Measurements from ENCODE around the gene TSPYL4.

TSPYL4 gene

DNA sequence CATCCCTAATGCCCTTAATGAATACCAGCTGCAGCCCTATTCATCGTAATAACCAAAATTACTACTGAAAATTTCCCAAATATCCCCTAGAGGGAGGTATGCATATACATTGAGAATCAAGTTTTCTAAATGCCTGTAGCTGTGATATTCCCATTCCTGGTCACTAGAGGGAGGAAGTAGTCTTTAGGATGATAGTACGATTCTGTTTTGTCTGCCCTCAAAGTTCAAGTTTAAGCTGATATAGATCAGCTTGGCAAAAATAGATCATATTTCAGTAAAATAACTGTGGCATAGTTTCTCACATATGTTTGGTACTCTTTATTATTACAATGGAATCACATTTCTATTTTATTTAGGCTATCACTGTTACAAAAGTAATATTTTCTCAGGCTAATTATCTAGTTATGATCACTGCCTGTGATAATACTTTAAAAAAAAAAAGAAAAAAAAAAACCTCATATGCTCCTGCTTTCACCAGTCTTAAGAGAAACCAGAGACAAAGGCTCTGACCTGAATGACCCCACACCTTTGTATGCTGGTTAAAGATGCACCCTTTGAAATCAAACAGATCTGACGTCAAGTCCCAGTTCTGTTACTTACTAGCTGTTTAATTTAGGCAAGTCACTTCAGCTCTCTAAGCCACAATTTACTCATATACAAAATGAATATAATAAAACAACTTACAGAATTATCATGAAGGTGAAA, 14.9 kb upstream of the TSPYL4 start:
- peak; percentile 66 for DNase-seq

DNA sequence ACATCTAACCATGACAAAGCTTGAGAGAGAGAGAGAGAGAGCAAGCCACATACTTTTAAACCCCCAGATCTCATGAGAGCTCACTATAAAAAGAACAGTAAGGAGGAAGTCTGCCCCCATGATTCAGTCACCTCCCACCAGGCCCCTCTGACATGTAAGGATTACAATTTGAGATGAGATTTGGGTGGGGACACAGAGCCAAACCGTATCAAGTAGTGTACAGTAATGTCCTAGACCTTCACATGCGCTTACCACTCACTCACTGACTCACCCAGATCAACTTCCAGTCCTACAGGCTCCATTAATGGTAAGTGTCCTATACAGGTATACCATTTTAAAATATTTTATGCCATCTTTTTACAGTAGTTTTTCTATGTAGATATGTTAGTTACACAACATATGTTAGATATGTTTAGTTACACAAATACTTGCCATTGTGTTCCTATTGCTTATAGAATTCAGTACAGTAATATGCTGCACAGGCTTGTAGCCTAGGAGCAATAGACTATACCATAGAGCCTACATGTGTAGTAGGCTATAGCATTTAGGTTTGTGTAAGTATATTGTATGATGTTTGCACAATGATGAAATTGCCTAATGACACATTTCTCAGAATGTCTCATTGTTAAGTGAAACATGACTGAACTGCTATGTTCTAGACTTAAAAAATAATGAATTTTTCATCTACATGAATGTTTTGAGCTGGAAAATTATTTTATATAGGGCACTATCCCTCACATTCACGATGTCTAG, 14.1 kb upstream of the TSPYL4 start:
- DNase-seq, result no peak

- DNase-seq, result no peak
Measured at GRCh38 chr6:116266803-116267202, 12.9 kb upstream of the TSPYL4 start.

GRCh38 chr6:116265041-116265829, 11.4 kb upstream of the TSPYL4 start:
- no peak for DNase-seq

DNA sequence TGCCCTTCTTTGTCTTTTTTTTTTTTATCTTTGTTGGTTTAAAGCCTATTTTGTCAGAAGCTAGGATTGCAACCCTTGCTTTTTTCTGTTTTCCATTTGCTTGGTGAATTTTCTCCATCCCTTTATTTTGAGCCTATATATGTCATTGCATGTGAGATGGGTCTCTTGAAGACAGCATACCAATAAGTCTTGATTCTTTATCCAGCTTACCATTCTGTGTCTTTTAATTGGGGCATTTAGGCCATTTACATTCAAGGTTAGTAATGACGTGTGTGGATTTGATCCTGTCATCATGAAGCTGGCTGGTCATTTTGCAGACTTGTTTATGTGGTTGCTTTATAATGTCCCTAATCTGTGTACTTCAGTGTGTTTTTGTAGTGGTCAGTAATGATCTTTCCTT, 9.5 kb upstream of the TSPYL4 start:
- no peak for DNase-seq

- no peak for DNase-seq
Measured at GRCh38 chr6:116258520-116258919, 4.6 kb upstream of the TSPYL4 start.

DNA sequence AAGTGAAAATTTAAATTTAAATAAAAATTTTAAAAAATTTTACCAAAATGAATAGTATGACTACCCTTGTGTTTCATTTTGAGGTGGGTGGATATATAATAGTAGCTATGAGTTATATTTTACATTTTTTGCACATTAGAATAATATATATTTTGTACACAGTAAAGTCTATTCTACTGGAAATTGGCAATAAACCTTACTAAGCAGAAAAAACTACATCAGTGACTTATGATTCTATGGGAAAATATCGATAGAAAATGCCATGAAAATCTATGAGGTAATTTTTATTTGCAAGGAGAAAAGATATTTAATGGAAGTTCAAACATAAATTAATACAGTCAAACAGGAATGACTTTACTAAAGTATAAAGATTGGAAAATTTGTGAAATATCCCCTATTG, 2.8 kb upstream of the TSPYL4 start:
- DNase-seq, result no peak

DNA sequence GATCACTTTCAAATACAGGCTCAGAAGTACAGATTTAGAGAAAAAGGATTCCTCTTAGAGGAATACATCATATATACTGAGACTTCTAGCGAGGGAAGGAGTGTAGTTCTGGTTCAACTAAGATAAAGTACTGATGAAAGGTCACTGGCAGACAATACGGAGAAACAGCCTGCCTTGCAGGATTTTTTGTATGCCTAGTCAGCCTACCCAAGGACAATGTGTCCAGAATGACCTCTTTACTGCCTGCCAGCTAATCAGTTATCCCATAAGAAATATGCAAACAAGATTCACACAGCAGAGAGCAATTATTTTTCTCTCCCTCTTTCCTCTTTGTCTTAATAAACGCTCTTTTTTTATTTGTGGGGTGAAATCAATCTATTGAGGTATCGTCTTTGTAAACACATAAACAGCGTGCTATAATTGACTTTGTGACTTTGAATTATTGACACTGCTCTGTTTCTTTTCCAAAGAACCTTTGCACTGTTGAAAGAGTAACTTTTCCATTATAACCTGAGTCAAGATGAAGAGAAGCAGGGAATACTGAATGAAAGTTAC, 1.4 kb upstream of the TSPYL4 start:
- no peak for DNase-seq

DNA sequence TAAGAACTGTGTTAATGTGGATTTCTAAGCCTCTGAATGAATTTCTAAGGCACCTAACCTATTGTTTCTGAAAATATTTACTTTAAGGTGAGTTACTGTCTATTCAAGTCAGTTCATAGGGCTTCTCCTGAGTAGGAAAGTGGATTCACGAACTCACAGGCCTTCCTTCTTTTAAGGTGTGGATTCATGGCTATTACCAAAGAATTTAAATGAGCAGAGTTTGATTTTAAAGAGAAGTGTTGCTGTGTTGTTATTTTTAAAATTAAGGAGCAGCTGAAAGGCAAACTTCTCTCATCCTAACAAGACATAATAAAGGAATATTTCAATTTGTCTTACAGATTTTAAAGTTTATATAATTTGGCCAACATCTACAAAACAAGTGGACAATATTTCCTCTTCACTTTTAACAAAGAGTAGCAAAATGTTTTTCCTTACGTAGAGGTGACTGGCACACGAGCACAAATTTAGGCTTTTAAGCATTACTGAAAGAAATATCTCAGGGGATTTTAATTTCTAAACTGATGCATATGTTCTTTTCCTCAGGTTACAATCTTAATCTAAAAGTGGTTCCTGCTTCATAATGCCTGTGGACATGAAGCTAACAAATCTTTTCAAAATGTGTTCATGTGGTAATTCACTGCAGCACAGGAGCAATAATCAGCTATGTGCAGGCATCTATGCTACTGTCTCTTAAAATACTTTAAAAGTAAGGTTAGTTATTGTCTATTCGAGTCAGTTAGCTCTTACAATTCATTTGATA, 602 bp upstream of the TSPYL4 start:
- DNase-seq, result no peak

DNA sequence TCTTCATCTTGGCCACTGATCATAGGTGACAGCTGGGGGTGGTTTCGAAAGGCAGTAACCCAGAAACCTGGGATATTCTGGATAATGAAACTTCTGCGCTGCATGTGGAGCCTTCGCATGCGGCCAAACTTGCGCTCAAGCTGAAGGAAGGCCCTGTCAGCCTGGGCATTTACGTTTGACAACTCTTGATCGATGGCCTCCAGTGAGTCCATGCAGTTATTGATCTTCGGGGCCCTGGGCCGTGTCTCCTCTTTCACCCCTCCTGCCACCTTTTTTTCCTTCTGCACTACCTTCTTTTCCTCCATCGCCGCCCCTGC, 729 bp downstream of the TSPYL4 start:
- no peak for DNase-seq

- DNase-seq, result no peak
Measured at GRCh38 chr6:116251568-116252384, 2.1 kb downstream of the TSPYL4 start.

- no peak for DNase-seq
Measured at GRCh38 chr6:116248577-116248976, 5.3 kb downstream of the TSPYL4 start.

- DNase-seq, result no peak
Measured at GRCh38 chr6:116247285-116247684, 6.6 kb downstream of the TSPYL4 start.

GRCh38 chr6:116246089-116246488, 7.8 kb downstream of the TSPYL4 start:
- no peak for DNase-seq

DNA sequence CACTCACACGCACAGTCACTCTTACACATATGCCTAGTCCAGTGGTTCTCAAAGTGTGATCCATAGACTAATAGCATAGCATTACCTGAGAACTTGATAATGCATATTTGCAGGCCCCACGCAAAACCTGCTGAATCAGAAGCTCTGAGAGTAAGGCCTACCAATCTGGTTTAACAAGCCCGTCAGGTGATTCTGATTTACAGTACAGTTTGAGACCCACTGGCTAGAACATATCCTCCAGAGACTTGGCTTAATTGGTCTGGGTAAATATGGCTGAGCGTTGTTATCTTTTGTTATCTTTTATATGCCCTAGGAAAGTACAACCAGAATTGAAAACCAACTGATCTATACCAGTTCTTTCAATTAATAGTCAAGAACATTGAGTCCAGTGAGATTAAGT, 9.6 kb downstream of the TSPYL4 start:
- no peak for DNase-seq

- DNase-seq, result no peak
Measured at GRCh38 chr6:116239856-116240255, 14.0 kb downstream of the TSPYL4 start.

- DNase-seq, result no peak
Measured at GRCh38 chr6:116239256-116239655, 14.6 kb downstream of the TSPYL4 start.

GRCh38 chr6:116238083-116238482, 15.8 kb downstream of the TSPYL4 start:
- no peak for DNase-seq

DNA sequence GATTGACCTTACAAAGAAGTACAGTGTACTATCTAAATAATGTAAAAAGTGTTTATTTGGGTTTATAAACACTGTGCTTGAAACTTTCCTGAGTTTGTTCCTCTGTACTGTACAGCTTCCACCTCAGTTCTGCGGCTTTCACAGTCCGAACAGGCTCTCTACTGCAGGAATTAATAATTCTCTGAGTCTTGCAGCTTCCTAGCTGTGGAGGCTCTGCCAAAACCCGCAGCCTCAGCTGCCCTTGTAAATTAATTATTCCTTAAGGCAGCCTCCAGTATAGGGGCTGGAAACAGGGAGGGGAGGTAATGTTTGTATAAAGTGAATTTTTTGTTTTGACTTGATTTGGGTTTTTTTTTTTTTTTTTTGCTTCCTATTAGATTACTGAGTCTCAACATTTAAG, 19.2 kb downstream of the TSPYL4 start:
- no peak for DNase-seq

GRCh38 chr6:116229287-116229913, 24.5 kb downstream of the TSPYL4 start:
- DNase-seq, result no peak

GRCh38 chr6:116223355-116223754, 30.5 kb downstream of the TSPYL4 start:
- DNase-seq, result no peak

GRCh38 chr6:116221911-116222310, 32.0 kb downstream of the TSPYL4 start:
- no peak for DNase-seq
